Rectal smooth muscle tissue (tissue), 1 donor: ENCODE results near the gene ARL15.

Source experiments
- H3K27ac ChIP-seq: one replicate; pipeline ENCODE4 v1.7.0; 2013; ENCODE audit warnings: low read depth, low read length, inconsistent platforms
- H3K27me3 ChIP-seq: one replicate; pipeline ENCODE4 v1.7.0; 2013; ENCODE audit warnings: low read length; ENCODE audit not compliant: control insufficient read depth, insufficient read depth
- H3K36me3 ChIP-seq: one replicate; pipeline ENCODE4 v1.7.0; 2013; ENCODE audit warnings: low read length; ENCODE audit not compliant: control insufficient read depth, insufficient read depth
- H3K4me1 ChIP-seq: one replicate; pipeline ENCODE4 v1.7.0; 2013; ENCODE audit warnings: low read length; ENCODE audit not compliant: control insufficient read depth, insufficient read depth
- H3K4me3 ChIP-seq: one replicate; pipeline ENCODE4 v1.7.0; 2013; ENCODE audit warnings: low read length
- H3K9ac ChIP-seq: one replicate; pipeline ENCODE4 v1.7.0; 2013; ENCODE audit warnings: low read length

Gene ARL15

GRCh38 chr5:53980061-53980460 is 330.3 kb downstream of the ARL15 start:
- H3K4me3 ChIP-seq: no peak overlapping the region
- H3K27me3 ChIP-seq: no peaks in the 10 kb centered on the region
- no peak overlapping the region for H3K9ac ChIP-seq
- H3K27ac ChIP-seq: no peak overlapping the region
- no peaks in the 10 kb centered on the region for H3K4me1 ChIP-seq
- no peaks in the 10 kb centered on the region for H3K36me3 ChIP-seq

DNA sequence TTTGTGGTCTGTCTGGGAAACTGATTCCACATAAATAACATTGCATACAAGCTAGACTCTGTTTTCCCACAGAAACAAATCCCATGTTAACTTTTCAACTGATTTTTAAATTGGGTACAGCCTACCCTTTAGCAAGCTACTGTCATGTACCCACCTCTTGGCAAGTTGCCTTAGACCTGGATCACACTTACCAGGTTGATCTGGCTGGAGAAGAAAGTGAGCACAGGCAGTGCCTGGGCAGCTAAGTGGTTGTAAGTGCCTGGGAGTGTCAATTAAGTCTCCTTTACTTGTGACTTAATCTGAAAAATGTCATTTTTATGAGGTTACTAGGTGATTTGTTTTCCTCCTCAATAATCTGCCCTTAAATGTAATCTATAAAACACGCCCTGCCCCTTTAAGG is 336.4 kb downstream of the ARL15 start:
- H3K4me3 ChIP-seq: no peak overlapping the region
- no peaks in the 10 kb centered on the region for H3K27me3 ChIP-seq
- no peak overlapping the region for H3K9ac ChIP-seq
- H3K27ac ChIP-seq: no peak overlapping the region
- no peaks in the 10 kb centered on the region for H3K36me3 ChIP-seq
- H3K4me1 ChIP-seq: no peaks in the 10 kb centered on the region

DNA sequence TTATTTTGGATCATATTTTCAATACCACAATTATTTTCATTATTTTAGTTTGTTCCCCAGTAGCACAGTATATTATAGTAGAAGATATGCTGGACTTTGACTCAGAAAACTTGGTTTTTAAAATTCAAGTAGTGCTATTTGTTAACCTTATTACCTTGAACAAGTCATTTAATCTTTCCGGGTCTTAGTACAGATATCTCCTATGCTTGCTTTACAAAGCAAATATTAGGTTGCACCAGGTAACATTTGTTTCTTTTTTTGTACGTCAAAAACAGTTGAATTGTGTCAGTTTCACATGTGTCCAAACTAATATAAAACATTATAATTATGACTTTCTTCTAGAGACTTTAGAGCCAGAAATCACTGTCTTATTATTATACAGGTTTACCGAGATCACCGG is 338.1 kb downstream of the ARL15 start:
- Histone ChIP-seq H3K27ac (no peak overlapping the region), H3K27me3 (no peaks in the 10 kb centered on the region), H3K36me3 (no peaks in the 10 kb centered on the region), H3K9ac (no peak overlapping the region), H3K4me1 (no peaks in the 10 kb centered on the region), H3K4me3 (no peak overlapping the region)

DNA sequence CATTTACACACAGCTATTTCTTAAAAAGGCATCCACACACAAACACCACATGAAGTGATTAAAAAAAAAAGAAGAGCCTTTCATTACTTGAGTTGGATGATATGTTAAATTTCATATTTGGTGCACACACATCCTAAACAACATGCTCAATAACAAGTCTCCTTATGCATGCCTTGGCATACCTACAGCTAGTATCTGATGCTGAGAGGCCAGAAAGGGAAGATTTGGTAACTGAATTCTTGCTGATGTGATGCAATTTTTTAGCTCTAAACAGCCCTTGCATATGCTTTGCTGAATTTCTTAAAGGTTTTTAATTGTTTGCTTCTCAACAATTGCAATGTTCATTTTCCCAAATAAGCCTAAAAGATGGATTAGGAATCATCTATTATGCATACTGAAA is 338.8 kb downstream of the ARL15 start:
- H3K4me1 ChIP-seq: no peaks in the 10 kb centered on the region
- H3K36me3 ChIP-seq: no peaks in the 10 kb centered on the region
- H3K27me3 ChIP-seq: no peaks in the 10 kb centered on the region
- H3K9ac ChIP-seq: no peak overlapping the region
- H3K27ac ChIP-seq: no peak overlapping the region
- H3K4me3 ChIP-seq: no peak overlapping the region

DNA sequence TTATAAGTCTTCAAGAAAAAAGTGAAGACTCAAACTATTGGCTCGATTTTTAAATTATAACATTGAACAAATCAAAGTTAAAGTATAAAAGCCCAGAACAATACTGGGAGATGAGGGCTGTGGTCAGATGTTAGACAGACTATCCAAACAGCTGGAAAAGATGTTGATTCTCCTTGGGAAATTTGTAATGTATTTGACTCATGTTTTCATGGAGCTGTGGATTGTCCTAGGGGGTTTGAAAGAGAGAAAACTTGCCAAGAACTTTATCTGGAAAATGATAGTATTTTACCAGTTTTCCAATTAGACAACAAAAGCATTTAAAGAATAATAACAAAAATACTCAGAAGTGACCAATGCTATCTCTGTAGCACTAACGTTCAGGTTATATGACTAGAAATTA is 339.2 kb downstream of the ARL15 start:
- H3K4me3 ChIP-seq: no peak overlapping the region
- H3K9ac ChIP-seq: no peak overlapping the region
- H3K27ac ChIP-seq: no peak overlapping the region
- no peaks in the 10 kb centered on the region for H3K36me3 ChIP-seq
- H3K4me1 ChIP-seq: no peaks in the 10 kb centered on the region
- no peaks in the 10 kb centered on the region for H3K27me3 ChIP-seq

DNA sequence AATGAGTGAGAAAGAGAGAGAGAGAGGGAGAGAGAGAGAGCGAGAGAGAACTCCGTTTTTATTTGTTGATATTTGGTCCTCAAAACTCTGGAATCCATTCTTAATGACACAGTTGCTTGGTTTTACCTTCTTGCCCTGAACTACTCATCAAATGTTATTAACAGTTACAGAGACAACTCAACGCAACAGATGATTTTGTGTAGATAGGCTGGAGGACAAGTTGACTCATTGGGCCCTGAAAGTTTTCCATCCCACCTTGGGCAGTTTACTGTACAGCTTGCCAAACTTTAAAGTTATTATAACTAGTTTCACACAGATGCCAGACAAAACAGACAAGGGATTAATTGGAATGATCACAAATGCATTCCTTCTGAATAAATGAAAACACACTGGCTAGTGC is 339.9 kb downstream of the ARL15 start:
- H3K36me3 ChIP-seq: no peaks in the 10 kb centered on the region
- no peaks in the 10 kb centered on the region for H3K4me1 ChIP-seq
- H3K4me3 ChIP-seq: no peak overlapping the region
- no peak overlapping the region for H3K9ac ChIP-seq
- H3K27ac ChIP-seq: no peak overlapping the region
- H3K27me3 ChIP-seq: no peaks in the 10 kb centered on the region

DNA sequence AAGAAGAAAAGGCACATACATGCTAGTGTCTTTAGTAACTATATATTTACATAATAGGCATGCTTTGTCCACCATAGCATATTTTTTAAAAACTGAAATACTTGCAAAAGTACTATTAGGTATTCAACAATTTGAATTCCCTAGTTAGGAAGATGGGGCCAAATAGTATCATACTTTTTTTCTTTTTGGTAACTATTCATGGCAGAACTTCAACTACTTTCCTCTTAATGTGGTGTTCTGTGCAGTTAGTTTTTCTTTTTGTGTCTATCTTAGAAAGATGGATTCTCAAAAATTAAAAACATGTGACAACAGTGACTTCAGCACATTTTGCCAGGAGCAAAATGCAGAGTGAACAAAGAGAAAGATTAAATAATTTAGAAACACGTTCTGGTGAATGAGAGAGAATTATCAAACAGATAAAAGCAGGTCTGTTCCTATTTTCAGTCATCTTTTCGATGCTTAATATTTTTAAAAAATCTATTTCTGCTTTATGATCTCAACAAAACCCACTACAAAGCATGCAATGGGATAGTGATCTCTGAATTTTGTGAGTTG is 341.1 kb downstream of the ARL15 start:
- Histone ChIP-seq H3K27me3 (no peaks in the 10 kb centered on the region), H3K27ac (no peak overlapping the region), H3K4me3 (no peak overlapping the region), H3K36me3 (no peaks in the 10 kb centered on the region), H3K4me1 (no peaks in the 10 kb centered on the region), H3K9ac (no peak overlapping the region)

- Histone ChIP-seq H3K27ac (no peak overlapping the region), H3K27me3 (no peaks in the 10 kb centered on the region), H3K4me3 (no peak overlapping the region), H3K36me3 (no peaks in the 10 kb centered on the region), H3K4me1 (no peaks in the 10 kb centered on the region), H3K9ac (no peak overlapping the region)
Measured at GRCh38 chr5:53965459-53965858, 344.9 kb downstream of the ARL15 start.

DNA sequence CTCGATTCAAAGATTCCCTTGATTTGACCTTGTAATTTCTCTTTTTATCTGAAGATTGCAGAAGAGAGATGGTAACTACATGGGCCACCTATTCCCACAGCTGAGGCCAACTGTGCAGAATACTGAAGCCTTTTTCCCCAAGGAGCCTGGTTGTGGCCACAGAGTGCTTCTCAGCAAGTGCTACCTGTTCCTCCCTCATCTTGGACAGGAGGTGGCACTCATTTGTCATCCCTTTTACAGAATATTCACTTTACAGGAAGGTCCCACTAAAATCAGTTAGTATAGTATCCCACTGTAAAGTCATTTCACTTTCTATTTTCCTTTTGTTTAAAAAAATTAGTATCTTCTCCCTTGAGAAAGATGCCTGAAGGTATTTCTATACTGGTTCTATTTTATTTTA is 346.4 kb downstream of the ARL15 start:
- H3K4me1 ChIP-seq: no peaks in the 10 kb centered on the region
- no peak overlapping the region for H3K27ac ChIP-seq
- H3K4me3 ChIP-seq: no peak overlapping the region
- no peaks in the 10 kb centered on the region for H3K36me3 ChIP-seq
- no peak overlapping the region for H3K9ac ChIP-seq
- no peaks in the 10 kb centered on the region for H3K27me3 ChIP-seq

DNA sequence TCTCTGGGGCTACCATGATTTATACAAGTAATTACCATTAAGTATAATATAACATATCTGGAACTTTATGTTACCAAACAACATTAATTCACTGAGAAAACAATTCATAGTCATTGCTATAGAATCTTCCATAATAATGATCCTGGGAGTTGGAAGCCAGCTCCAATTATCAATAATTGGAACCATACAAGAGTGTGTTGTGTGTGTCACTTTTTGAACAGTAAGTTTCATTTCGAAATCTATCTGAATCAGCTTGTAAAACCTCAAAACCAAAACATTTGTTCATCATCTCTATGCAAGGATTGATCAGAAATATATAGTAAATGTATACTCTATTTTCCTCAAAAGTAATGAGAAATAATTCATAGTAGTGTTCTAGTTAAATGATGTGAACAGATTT is 348.1 kb downstream of the ARL15 start:
- no peak overlapping the region for H3K27ac ChIP-seq
- no peaks in the 10 kb centered on the region for H3K4me1 ChIP-seq

DNA sequence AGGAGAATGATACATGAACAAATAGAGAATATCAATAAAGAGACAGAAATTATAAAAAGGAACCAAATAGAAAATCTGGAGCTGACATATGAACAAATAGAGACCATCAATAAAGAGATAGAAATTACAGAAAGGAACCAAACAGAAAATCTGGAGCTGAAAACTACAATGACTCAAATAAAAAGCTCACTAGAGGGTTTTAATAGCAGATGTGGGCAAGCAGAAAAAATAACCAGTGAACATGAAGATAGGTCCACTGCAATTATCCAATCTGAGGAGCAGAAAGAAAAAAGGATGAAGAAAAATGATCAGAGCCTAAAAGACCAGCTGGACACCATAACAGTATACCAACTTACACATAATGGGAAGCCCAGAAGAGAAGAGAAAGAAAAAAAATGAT is 353.7 kb downstream of the ARL15 start:
- H3K36me3 ChIP-seq: no peaks in the 10 kb centered on the region
- H3K4me1 ChIP-seq: peaks cover 2% of the 10 kb centered on the region
- H3K9ac ChIP-seq: no peak overlapping the region
- H3K4me3 ChIP-seq: no peak overlapping the region
- no peaks in the 10 kb centered on the region for H3K27me3 ChIP-seq
- no peak overlapping the region for H3K27ac ChIP-seq

More for the DNA sequence above, 348.1 kb downstream of the ARL15 start:
- H3K27me3 ChIP-seq: no peaks in the 10 kb centered on the region
- H3K36me3 ChIP-seq: no peaks in the 10 kb centered on the region
- H3K9ac ChIP-seq: no peak overlapping the region
- no peak overlapping the region for H3K4me3 ChIP-seq

DNA sequence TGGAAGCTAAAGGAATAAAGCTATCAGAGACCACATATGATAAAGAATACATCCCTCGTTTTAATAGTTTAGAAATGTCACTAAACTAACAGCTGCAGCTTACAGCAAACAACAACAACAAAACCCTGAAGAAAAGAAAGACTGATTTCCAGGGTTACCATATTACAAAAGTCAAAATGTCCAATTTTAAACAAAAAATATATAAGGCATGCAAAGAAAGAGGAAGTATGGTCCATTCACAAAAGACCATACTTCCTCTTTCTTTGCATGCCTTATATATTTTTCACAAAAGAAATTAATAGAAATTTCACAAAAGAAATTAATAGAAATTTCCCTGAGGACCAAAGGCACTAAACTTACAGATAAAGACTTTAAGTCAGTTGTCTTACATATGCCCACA is 354.2 kb downstream of the ARL15 start:
- Histone ChIP-seq H3K9ac (no peak overlapping the region), H3K4me1 (peaks cover 2% of the 10 kb centered on the region), H3K27me3 (no peaks in the 10 kb centered on the region), H3K27ac (no peak overlapping the region), H3K36me3 (no peaks in the 10 kb centered on the region), H3K4me3 (no peak overlapping the region)

DNA sequence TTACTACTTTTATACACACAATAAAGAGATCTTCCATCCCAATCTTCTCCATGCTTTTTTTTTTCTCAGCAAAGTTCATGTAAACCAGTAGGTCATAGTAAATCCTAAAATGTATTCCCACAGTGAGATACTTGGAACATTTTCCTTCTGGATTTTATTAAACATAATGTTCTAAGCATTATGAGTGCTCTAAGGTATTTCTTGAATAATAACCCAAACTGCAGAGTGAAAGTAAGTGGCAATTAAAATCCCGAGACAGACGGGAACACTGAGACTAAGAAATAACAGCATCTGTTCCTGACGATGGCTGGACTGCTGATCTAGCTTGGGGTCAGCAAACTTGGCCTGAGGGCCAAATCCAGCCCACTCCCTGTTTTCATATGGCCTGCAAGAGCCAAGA is 359.8 kb downstream of the ARL15 start:
- no peaks in the 10 kb centered on the region for H3K27me3 ChIP-seq
- no peak overlapping the region for H3K9ac ChIP-seq
- no peaks in the 10 kb centered on the region for H3K36me3 ChIP-seq
- no peak overlapping the region for H3K27ac ChIP-seq
- H3K4me3 ChIP-seq: no peak overlapping the region
- H3K4me1 ChIP-seq: peaks cover 2% of the 10 kb centered on the region
